NCI-H1417 treated with DMSO at 0.1 percent for 48 hours (cell line): Measurements from ENCODE around the gene BCAS4.

Experiments
- DNase-seq: peaks from one replicate; lab custom pipeline; 2025; lab: John Stamatoyannopoulos, UW

BCAS4 gene

GRCh38 chr20:50823319-50823718, 28.5 kb downstream of the BCAS4 start:
- no peak for DNase-seq

- no peak for DNase-seq
Observed at GRCh38 chr20:50824137-50824536, 29.3 kb downstream of the BCAS4 start.

GRCh38 chr20:50826121-50826520, 31.3 kb downstream of the BCAS4 start:
- DNase-seq, result no peak

- no peak for DNase-seq
Observed at GRCh38 chr20:50828363-50829136, 33.7 kb downstream of the BCAS4 start.

GRCh38 chr20:50831622-50832021, 36.8 kb downstream of the BCAS4 start:
- DNase-seq, result no peak

GRCh38 chr20:50834599-50835005, 39.7 kb downstream of the BCAS4 start:
- no peak for DNase-seq

DNA sequence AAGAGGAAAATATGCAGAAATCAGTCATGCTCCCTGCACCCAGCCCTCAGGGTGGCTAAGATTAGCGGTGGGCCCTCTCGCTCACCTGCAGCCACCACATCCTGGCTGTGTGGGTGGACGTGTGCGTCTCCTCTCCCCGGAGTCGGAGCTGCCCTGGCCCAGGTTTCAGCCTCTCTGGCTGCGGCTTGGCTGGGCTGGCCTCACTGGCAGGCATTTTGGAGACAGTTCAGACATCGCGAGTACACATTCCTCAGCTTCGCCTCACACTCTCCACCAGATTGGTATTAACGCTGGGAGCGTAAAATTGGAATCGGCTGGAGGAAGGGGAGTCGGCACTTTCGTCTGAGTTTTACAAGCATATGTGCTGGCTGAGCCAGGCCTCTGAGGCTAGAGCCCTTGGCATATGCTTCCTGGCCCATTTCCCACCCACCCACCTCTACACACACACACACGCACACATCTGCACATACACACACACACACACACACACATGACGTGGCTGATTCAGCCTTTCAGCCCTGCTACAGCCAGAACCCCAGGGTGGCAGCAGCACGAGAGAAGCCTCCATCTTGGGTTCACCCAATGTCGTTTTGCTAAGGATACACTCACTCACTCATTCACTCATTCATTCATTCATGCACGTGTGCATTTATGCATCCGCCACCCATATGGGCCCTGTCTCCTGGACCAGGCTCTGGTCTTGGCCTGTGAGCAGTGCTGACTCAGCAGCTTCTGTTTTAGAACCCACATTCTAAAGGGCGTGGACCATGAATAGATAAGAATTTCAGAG, 42.9 kb downstream of the BCAS4 start:
- DNase-seq, result no peak

- DNase-seq, result no peak
Observed at GRCh38 chr20:50838322-50838625, 43.4 kb downstream of the BCAS4 start.

- no peak for DNase-seq
Observed at GRCh38 chr20:50838707-50839385, 44.0 kb downstream of the BCAS4 start.

GRCh38 chr20:50842821-50843220, 48.0 kb downstream of the BCAS4 start:
- DNase-seq, result no peak

GRCh38 chr20:50843331-50844276, 48.7 kb downstream of the BCAS4 start:
- DNase-seq, result no peak

DNA sequence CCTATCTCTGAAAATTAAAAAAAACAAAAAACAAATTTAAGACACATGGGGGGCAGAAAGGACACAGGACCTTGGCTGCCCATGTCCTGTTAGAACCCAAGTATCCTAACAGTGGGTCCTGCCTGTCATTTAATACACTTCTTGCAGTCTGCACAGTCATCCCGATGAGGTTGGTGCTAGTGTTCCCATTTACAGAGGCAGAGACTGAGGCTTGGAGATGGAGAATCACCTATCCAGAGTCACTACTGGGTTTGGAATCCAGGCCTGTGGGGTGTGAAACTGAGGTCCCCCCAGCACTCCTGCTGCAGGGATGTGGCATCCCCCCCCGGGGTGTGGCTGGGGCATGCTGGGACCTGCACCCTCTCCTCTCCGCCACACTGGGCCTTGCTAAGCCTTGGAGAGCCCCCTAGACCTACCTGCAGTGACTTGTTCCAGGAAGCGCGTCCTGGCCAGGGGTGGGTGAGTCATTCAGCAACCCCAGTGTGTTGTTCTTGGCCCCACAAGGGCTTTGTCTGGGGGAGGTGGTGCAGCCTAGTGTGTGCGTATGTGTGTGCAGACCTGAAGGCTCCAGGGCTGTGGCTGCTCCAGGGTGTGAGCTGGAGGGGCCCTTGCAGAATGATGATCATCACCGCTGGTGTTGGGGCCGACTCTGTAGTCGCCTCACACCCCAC, 49.7 kb downstream of the BCAS4 start:
- no peak for DNase-seq

GRCh38 chr20:50845566-50846215, 50.8 kb downstream of the BCAS4 start:
- DNase-seq, result no peak

DNA sequence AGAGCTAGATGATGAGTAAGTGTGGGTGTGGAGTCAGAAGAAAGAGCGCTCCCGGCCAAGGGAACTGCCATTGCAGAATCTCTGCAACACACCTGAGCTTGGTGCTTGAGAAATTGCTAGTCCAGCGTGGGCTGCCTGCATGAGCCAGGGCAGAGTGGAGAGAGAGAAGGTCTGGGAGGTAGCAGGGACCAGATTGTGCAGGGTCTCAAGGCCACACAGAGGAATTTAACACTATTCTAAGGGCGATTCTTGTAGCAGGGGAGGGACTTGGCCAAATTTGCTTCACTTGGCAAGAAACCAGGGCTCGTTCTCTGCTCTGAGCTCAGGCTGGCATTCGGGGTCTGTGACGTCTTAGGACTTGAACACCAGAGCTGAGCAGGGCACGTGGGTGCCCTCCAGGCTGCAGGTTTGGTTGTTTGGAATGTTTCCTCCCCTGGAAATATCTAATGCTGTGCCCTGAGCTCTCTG, 53.5 kb downstream of the BCAS4 start:
- no peak for DNase-seq

DNA sequence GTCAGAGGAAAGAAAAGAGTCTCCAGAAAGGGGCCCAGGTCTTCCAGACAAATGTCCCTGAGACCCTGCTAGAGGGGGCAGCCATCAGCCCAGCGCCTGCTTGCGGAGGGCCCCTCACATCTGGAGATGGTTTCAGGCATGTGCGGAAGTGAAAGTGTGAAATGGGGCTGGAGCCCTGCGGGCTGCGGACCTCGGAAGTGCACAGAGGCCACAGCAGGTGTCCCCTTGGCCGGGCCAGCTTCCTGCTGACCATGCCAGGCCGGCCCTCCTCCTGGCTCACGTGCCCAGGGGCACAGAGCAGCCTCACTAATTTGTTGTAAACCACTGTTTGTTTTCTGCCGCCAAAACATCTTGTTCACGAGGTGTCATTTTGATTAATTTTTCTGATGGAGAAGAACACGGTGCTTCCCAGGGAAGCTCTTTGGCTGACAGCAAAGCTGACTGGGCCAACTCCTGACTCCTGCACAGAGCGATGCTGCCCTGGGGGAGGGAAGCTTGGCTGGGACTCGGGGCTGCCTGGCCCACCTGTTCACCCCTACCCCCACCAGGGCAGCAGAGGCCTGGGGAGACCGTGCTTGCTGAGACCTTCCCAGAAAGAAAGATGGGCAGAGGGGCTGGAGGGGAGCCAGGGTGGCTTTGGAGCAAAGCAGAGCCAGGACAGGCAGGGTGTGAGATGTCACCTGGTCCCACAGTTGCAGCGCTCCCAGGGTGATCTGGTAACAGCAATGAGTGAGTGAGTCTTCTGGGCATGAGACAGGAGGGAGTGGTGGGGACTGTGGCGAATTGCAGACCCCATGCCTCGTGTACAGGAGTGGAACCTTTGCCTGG, 54.2 kb downstream of the BCAS4 start:
- DNase-seq, result no peak

GRCh38 chr20:50850721-50851286, 55.9 kb downstream of the BCAS4 start:
- no peak for DNase-seq

DNA sequence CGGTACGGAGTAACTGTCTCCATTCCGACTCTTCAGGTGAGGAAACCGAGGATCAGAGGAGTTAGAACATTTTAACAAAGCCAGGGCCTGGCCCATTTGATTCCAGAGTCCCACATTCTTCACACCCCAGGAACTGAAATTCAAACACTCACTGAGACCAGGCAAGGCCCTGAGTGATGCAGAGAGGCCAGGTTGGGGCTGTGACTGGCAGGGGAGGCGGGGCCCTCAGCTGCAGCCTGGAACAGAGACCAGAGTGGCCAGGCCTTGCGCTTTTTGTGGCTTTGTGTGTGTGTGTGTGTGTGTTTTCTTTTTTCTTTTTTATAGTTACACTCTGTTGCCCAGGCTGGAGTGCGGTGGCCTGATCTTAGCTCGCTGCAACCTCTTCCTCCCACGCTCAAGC, 57.2 kb downstream of the BCAS4 start:
- no peak for DNase-seq

DNA sequence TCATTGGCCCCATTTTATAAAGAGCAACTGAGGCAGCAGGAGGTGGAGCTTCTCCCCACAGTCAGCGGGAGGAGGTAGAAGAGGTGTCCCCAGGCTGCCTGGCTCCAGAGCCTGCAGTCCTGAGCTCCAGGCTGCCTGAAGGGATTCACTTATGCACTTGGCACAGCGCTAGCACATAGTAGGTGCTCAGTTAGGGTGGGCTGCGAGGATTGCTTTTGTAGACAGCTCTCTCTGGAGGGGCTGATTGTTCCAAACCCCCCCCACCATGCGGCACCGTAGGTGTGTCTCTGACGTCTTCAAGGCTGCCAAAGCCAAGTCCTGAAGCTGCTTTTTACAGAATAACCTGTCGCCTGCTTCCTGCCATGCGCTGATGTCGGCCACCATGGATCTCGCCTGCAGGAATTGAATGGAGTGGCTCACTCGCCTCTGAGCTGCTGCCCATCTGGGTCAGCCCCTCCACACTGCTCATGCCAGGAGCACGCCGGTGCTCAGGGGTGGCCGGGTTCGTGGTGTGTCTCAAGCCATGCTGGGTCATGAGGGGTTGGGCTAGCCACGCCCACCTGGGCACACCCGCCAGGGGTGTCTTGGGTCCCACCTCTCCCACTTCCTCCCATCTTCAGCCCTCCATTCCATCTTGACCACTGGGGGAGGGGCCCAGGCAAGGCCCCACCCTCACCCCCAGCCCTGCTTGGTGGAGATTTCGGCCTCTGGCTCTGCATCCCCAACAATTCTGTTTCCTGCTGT, 59.8 kb downstream of the BCAS4 start:
- DNase-seq, result no peak
